Measurements from ENCODE around the gene REV3L.

- TF ChIP-seq, protein P1, sequence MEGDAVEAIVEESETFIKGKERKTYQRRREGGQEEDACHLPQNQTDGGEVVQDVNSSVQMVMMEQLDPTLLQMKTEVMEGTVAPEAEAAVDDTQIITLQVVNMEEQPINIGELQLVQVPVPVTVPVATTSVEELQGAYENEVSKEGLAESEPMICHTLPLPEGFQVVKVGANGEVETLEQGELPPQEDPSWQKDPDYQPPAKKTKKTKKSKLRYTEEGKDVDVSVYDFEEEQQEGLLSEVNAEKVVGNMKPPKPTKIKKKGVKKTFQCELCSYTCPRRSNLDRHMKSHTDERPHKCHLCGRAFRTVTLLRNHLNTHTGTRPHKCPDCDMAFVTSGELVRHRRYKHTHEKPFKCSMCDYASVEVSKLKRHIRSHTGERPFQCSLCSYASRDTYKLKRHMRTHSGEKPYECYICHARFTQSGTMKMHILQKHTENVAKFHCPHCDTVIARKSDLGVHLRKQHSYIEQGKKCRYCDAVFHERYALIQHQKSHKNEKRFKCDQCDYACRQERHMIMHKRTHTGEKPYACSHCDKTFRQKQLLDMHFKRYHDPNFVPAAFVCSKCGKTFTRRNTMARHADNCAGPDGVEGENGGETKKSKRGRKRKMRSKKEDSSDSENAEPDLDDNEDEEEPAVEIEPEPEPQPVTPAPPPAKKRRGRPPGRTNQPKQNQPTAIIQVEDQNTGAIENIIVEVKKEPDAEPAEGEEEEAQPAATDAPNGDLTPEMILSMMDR (IDR thresholded peaks at IDR 0.05; ENCODE audit: low read depth, low read length, missing input control), result no peak
- TF ChIP-seq RAD21 (IDR thresholded peaks at IDR 0.05) (no peak), JUND (IDR thresholded peaks at IDR 0.05) (no peak), HNF4G (IDR thresholded peaks at IDR 0.05) (no peak), MAX (IDR thresholded peaks at IDR 0.05) (no peak), FOXA1 (IDR thresholded peaks at IDR 0.05) (no peak), TAF1 (conservative IDR thresholded peaks at IDR 0.05) (no peak), YY1 (IDR thresholded peaks at IDR 0.05) (no peak), GABPA (IDR thresholded peaks at IDR 0.05 in 1 of 2, conservative IDR thresholded peaks at IDR 0.05 in 1 of 2) (no peak)
- TF ChIP-seq, protein P2, sequence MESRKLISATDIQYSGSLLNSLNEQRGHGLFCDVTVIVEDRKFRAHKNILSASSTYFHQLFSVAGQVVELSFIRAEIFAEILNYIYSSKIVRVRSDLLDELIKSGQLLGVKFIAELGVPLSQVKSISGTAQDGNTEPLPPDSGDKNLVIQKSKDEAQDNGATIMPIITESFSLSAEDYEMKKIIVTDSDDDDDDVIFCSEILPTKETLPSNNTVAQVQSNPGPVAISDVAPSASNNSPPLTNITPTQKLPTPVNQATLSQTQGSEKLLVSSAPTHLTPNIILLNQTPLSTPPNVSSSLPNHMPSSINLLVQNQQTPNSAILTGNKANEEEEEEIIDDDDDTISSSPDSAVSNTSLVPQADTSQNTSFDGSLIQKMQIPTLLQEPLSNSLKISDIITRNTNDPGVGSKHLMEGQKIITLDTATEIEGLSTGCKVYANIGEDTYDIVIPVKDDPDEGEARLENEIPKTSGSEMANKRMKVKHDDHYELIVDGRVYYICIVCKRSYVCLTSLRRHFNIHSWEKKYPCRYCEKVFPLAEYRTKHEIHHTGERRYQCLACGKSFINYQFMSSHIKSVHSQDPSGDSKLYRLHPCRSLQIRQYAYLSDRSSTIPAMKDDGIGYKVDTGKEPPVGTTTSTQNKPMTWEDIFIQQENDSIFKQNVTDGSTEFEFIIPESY (IDR thresholded peaks at IDR 0.05), result no peak
- TF ChIP-seq, protein P3, sequence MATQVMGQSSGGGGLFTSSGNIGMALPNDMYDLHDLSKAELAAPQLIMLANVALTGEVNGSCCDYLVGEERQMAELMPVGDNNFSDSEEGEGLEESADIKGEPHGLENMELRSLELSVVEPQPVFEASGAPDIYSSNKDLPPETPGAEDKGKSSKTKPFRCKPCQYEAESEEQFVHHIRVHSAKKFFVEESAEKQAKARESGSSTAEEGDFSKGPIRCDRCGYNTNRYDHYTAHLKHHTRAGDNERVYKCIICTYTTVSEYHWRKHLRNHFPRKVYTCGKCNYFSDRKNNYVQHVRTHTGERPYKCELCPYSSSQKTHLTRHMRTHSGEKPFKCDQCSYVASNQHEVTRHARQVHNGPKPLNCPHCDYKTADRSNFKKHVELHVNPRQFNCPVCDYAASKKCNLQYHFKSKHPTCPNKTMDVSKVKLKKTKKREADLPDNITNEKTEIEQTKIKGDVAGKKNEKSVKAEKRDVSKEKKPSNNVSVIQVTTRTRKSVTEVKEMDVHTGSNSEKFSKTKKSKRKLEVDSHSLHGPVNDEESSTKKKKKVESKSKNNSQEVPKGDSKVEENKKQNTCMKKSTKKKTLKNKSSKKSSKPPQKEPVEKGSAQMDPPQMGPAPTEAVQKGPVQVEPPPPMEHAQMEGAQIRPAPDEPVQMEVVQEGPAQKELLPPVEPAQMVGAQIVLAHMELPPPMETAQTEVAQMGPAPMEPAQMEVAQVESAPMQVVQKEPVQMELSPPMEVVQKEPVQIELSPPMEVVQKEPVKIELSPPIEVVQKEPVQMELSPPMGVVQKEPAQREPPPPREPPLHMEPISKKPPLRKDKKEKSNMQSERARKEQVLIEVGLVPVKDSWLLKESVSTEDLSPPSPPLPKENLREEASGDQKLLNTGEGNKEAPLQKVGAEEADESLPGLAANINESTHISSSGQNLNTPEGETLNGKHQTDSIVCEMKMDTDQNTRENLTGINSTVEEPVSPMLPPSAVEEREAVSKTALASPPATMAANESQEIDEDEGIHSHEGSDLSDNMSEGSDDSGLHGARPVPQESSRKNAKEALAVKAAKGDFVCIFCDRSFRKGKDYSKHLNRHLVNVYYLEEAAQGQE (IDR thresholded peaks at IDR 0.05), result no peak
Measured at GRCh38 chr6:111474106-111474505, 8.9 kb downstream of the REV3L start.
